Adrenal gland (tissue), 5 donors: ENCODE results near the gene HEG1.

ENCODE experiments used
- POLR2A ChIP-seq, 2 donors: fragments of 450-650 bp; IDR thresholded peaks; one replicate each; pipeline ENCODE4 v1.6.1; 2017; ENCODE audit warnings: antibody characterized with exemption in 2 of 2, mild to moderate bottlenecking in 2 of 2, moderate library complexity in 1 of 2
- TF ChIP-seq, protein P1 (sequence below), 6 experiments: fragments of 450-650 bp in 4 of 6; fragments of 200-600 bp in 2 of 6; sonication (generic) in 1 of 6; IDR thresholded peaks; 1 replicate in 5 of 6; 2 replicates in 1 of 6; pipeline versions ENCODE4 v1.5.1 to v1.8.0; 2016 to 2021; ENCODE audit warnings: antibody characterized with exemption in 6 of 6, mild to moderate bottlenecking in 2 of 6, moderate library complexity in 1 of 6
- donor health status: DM: no; HTN: no; CAD: no.

DNA sequence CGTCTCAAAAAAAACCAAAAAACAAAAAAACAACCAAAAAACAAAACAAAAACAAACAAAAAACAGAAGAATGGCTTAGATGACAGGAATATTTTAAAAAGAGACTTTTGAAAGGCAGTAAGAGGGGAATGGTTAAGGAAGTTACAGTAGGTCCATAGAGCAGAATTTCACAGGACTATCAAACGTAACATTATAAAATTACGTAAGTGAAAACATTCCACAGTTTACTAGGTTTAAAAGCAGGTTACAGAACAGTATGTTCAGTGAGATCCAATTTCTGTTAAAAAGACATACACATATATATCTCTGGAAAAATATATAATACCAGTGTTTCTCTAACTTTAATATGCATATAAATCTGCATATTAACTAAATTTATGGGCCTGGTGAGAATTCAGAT, 71.0 kb downstream of the HEG1 start:
- TF ChIP-seq, protein P1, sequence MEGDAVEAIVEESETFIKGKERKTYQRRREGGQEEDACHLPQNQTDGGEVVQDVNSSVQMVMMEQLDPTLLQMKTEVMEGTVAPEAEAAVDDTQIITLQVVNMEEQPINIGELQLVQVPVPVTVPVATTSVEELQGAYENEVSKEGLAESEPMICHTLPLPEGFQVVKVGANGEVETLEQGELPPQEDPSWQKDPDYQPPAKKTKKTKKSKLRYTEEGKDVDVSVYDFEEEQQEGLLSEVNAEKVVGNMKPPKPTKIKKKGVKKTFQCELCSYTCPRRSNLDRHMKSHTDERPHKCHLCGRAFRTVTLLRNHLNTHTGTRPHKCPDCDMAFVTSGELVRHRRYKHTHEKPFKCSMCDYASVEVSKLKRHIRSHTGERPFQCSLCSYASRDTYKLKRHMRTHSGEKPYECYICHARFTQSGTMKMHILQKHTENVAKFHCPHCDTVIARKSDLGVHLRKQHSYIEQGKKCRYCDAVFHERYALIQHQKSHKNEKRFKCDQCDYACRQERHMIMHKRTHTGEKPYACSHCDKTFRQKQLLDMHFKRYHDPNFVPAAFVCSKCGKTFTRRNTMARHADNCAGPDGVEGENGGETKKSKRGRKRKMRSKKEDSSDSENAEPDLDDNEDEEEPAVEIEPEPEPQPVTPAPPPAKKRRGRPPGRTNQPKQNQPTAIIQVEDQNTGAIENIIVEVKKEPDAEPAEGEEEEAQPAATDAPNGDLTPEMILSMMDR (IDR thresholded peaks at IDR 0.05), result no peak
- TF ChIP-seq POLR2A (IDR thresholded peaks at IDR 0.05), result no peak
